Epidermal melanocyte (primary cell): ENCODE results near the gene CAMKMT.

Experiments used
- DNase-seq: peaks from one replicate; pipeline ENCODE4 v3.0.0; 2011; ENCODE audit warnings: low spot score; ENCODE audit not compliant: insufficient read length

CAMKMT gene

GRCh38 chr2:44596537-44597320 is 235.0 kb downstream of the CAMKMT start:
- no peak for DNase-seq

DNA sequence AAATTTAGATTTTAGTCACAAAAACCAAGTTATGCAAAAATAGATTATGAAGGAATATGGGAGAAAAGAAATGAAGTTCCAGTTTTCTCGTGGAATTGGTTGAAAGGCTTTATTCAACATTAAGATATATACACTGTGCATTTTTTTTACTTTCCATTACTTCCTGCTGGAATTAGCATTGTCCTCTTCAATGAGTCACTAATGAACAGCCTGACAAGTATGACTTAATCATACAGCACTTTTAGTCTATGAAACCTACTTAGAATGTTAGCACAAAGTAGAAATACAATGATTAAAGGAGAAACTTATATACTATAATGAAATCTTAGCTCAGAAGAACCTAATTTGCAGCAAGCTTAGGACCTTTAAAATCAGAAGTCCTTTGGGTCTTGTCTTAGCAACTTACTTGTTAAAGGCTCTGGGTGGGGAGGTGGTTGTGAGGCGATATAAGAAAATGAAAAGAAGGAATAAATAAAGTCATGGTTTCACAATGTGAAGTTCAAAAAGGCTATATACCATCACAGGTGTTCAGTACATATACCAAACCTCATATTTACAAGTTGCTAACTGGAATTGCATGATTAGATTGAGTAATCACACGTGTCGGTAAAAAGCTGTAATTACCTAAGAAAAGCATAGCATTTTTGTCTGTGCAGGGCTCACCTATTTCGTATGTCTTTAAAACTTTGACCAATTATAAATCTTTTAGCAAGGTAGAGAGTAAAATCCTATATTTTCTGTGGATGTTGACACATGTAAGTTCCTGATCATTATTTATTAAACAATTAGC is 236.8 kb downstream of the CAMKMT start:
- DNase-seq, result no peak

- DNase-seq, result no peak
Measured at GRCh38 chr2:44599130-44599529, 237.4 kb downstream of the CAMKMT start.

DNA sequence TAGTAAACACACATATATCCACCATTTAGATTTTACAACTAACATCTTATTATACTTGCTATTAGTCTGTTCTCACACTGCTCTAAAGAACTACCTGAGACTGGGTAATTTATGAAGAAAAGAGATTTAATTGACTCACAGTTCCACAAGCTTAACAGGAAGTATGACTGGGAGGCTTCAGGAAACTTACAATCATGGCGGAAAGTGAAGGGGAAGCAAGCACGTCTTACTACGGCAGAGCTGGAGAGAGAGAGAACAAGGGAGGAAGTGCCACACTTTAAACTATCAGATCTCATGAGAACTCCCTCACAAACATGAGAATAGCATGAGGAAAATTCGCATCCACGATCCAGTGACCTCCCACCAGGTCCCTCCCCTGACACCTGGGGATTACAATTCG is 240.7 kb downstream of the CAMKMT start:
- DNase-seq, result no peak

- DNase-seq, result no peak
Measured at GRCh38 chr2:44605511-44605910, 243.8 kb downstream of the CAMKMT start.

GRCh38 chr2:44612276-44612675 is 250.5 kb downstream of the CAMKMT start:
- no peak for DNase-seq

DNA sequence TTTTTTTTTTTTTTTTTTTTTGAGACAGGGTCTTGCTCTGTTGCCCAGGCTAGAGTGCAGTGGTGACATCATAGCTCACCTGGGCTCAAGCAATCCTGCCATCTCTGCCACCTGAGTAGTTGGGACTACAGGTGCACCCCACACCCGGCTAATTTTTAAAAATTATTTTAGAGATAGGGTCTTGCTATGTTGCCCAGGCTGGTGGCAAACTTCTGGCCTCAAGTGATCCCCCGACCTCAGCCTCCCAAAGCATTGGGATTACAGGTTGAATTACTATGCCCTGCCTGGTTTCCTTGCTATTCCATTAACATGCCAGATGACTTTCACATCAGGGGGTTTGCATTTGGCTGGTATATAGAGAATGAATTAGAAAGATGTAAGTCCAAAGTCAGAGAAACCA is 253.2 kb downstream of the CAMKMT start:
- DNase-seq, result no peak

DNA sequence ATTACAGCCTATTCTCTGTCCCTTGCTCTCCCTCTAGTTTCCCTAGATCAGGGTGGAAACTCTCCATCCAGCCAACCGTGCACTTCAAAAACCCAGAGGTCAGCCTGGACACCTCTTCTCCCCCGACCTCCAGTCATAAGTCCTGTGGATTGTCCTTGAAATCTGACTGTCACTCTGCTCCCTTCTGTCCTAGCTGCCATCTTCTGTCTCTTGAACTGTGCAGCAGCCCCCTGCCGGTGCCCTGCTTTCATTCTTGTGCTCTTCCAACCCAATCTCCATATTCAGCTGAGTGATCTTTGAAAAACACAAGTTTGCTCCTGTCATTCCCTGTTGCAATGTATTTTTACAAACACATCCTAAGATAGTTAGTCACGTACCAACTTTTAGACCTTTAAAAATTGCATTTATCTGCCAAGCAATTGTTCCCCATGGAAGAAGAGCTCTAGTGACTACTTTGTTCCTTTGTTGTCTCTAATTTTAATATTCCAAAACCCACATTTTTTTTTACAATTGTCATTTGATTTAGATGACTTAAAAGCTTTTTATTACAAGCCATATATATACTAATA is 254.3 kb downstream of the CAMKMT start:
- DNase-seq, result no peak

GRCh38 chr2:44616667-44617155 is 255.0 kb downstream of the CAMKMT start:
- no peak for DNase-seq

- DNase-seq, result no peak
Measured at GRCh38 chr2:44618251-44619023, 256.7 kb downstream of the CAMKMT start.

DNA sequence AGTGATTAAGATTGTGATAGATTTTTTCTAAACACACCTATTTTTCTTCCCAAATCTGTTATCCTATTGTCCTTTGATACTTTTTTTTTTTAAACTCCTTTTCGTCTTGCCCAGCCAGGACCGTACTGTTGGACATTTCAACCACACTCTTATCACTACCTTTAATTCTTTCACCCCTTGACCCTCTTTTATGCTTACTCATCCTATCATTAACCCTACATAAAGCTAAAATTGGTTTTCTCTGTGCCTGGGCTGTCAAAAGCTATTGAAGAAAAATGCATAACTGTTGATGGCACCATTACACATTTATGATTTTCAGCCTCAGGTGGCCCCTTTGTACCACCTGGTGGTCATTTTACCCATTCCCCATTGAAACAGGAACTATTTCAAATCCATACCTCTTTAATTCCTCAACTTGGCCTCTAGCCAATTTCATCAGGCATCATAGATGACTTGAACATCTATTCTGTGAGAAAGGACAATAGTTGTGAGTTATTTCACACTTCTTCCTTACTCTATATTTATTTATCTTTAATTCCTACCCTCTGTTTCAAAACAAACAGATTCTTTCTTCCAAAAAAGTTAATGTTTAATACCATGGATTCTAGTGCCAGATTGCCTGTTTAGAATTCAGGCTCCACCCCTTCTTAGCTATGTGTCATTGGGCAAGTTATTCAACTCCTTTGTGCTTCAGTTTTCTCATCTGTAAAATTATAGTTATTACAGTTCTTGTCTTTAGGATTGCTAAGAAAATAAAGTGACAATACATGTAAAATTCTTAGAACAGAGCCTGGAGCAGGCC is 258.6 kb downstream of the CAMKMT start:
- no peak for DNase-seq

DNA sequence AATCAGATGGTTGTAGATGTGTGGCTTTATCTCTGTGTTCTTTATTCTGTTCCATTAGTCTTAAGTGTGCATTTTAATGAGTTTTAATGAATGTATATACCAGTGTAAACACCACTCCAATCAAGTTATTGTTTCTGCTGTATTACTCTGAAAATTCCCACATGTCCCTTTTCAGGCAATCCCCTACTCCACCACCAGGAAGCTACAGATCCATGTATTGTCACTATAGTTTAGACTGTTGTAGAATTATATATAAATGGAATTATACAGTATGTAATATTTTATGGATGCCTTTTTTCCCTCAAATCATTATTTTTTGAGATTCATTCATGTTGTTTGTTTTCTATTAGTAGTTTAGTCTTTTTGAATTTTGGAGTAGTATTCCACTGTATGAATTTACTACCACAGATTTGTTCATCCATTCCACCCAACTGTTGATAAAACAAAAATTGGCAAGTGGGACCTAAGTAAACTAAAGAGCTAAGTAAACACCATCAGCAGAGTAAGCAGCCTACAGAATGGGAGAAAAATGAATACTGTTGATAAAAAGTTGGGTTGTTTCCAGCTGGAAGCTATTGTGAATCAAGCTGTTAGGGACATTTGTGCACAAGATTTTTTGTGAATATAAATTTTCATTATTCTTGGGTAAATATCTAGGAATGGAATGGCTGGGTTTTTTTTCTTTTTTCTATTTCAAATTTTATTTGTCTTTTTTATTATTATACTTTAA is 262.0 kb downstream of the CAMKMT start:
- DNase-seq, result no peak

DNA sequence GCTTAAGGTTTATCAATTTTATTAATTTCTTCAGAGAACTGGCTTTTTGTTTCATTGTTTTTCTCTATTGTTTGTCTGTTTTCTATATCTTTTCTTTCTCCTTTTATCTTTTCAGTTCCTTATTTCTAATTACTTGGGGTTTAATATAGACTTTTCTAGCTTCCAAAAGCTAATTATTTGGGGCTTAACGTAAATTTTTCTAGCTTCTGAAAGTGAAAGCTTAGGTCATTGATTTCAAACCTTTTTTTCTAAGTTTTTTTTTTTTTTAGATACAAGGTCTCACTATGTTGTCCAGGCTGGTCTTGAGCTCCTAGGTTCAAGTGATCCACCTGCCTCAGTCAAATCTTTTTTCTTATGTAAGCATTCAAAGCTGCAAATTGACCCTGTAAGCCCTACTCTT is 266.6 kb downstream of the CAMKMT start:
- no peak for DNase-seq

DNA sequence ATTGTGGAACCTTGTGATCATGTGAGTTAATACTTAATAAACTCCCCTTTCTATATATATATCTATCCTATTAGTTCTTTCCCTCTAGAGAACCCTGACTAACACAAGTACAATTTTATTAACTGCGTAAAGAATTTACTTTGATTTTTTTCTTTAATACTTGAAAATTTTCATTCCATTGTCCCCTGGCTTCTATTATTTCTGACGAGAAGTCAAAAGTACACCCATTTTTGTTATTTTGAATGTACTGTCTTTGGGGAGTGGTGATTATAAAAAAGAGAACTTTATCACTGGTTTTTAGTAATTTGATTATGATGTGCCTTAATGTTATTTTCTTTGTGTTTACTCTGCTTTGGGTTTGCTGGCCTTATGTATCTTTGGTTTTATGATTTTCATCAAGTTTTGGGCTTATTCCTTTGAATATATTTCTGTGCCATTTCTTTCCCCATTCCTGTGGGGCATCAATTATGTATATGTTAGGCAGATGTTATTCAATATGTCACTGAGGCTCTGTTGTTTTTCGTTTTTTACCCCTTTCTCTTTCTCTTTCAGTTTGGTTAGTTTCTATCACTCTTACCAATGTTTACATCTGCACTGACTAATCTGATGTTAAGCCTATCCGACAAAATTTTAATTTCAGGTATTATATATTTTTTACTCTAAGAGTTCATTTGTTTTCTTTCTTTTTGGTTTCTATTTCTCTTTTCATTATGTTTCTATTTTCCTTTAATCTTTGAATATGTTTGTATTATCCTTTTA is 271.4 kb downstream of the CAMKMT start:
- no peak for DNase-seq

DNA sequence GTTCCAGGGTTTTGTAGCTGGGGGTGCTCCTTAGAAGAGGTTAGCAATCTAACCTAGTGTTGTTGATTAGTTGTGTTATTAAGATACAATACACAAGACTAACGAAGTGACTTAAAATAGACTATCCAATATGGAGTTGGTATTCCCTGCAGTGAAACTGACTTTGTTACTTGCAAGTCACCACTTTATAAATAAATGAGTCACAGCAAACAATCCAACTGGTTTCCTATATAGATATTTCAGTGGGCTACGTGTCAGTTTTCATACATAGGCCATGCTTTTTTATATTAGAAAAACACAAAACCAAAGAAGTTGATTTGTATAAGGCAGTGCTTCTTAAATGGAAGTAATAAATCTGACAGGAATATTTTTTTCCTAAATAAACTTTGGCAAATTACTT is 274.0 kb downstream of the CAMKMT start:
- DNase-seq, result no peak

- no peak for DNase-seq
Measured at GRCh38 chr2:44638649-44639048, 276.9 kb downstream of the CAMKMT start.

GRCh38 chr2:44639399-44639798 is 277.7 kb downstream of the CAMKMT start:
- DNase-seq, result no peak

DNA sequence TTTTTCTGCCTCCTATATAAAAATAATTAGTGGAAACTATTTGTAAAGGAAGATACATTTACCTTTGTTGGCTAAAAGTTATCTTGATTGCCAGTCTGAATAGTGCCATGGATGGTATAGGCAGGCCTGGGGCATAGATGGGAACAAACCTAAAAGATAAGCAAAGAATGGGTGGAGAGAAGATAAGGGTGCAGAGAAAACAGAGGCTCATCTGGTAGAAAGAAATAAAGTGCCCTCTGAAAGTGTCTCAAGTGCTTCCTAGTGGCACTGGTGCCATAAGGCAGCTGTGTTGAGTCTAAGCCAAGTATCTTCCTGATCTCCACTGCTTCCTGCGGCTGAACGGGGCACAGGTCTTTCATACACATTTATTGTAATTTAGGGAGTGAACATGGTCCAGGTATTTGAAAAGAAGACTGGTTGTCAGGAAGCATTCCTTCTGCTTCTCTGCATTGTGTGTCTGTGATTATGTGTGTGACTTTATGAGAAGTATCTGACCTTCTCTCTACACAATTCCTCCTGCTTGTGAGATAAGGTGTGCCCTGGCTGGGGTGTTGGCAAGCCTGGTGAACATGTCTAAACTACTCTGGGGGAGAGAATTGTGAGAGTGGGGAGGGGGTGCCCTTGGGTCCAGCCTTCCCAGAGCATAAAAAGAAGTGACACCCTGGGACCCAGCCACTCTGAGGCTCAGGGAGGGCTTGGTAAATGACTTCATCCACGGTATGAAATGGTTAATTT is 280.5 kb downstream of the CAMKMT start:
- no peak for DNase-seq

- DNase-seq, result no peak
Measured at GRCh38 chr2:44645937-44646336, 284.2 kb downstream of the CAMKMT start.
